Skeletal muscle tissue (tissue), 4 donors: ENCODE measurements around the gene B4GALT3. TPM values are rescaled to one million over a fixed set of nuclear protein-coding genes. Genes with fewer than 3 reads are reported as not detected.
A peak's percentile ranks its signal among the peaks of the same experiment; 100 is the strongest.

ENCODE experiments used
- H3K27ac ChIP-seq: one replicate; pipeline ENCODE4 v1.7.0; 2013; ENCODE audit warnings: mild to moderate bottlenecking, low read depth, low read length, inconsistent platforms
- H3K27me3 ChIP-seq, 3 donors: one replicate each; pipeline ENCODE4 v1.7.0; 2013; ENCODE audit warnings: low read length in 3 of 3; ENCODE audit not compliant: control insufficient read depth in 3 of 3, insufficient read depth in 3 of 3
- H3K36me3 ChIP-seq, 3 donors: one replicate each; pipeline ENCODE4 v1.7.0; 2013; ENCODE audit warnings: low read length in 3 of 3; ENCODE audit not compliant: control insufficient read depth in 3 of 3, insufficient read depth in 3 of 3
- H3K4me1 ChIP-seq, 3 donors: one replicate each; pipeline ENCODE4 v1.7.0; 2013; ENCODE audit warnings: low read length in 3 of 3, mild to moderate bottlenecking in 3 of 3; ENCODE audit not compliant: control insufficient read depth in 3 of 3, insufficient read depth in 3 of 3
- H3K4me3 ChIP-seq, 3 donors: one replicate each; pipeline ENCODE4 v1.7.0; 2013; ENCODE audit warnings: low read length in 3 of 3
- H3K9ac ChIP-seq, 3 donors: one replicate each; pipeline ENCODE4 v1.7.0; 2013; ENCODE audit warnings: low read length in 3 of 3, mild to moderate bottlenecking in 3 of 3, moderate library complexity in 2 of 3, low read depth in 1 of 3
- H3K9me3 ChIP-seq, 3 donors: one replicate each; pipeline ENCODE4 v1.7.0; 2013; ENCODE audit warnings: low read length in 3 of 3; ENCODE audit not compliant: control insufficient read depth in 3 of 3
- total RNA-seq: library from RNA; depleted of rRNA; stranded (reverse); fragments of >200 nt; gene quantifications from one replicate; pipeline ENCODE4 v1.2.3, GENCODE V29; 2014
- donor health status: Osteomylitis.

B4GALT3 gene
- total RNA-seq, 1 donor from 2014 or later: 11.0 TPM

- H3K4me1 ChIP-seq: peaks cover 40 to 45% (median 43%) of the 10 kb centered on the region in 3 donors
- H3K27me3 ChIP-seq: no peaks in the 10 kb centered on the region
- H3K4me3 ChIP-seq: no peak overlapping the region
- no peak overlapping the region for H3K9ac ChIP-seq
- H3K9me3 ChIP-seq: no peaks in the 10 kb centered on the region
- H3K36me3 ChIP-seq: peaks cover 30 to 47% (median 36%) of the 10 kb centered on the region in 3 donors
- no peak overlapping the region for H3K27ac ChIP-seq
Observed at GRCh38 chr1:161163793-161164192, 13.5 kb downstream of the B4GALT3 start.

DNA sequence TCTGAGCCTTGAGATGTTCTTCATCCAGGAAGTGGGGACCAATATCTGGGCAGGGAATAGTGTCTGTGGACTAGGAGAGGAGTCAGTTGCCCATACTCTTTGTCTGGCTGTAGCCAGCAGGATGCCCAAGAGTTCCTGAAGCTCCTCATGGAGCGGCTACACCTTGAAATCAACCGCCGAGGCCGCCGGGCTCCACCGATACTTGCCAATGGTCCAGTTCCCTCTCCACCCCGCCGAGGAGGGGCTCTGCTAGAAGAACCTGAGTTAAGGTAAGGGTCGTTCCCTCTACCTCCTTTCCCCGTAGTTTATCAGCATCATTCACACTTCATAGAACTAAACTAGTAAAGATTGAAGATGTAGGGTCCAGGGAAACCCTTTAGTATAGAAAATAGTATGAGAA lies 14.5 kb downstream of the B4GALT3 start:
- H3K27me3 ChIP-seq: no peaks in the 10 kb centered on the region
- no peak overlapping the region for H3K4me3 ChIP-seq
- H3K9me3 ChIP-seq: no peaks in the 10 kb centered on the region
- H3K9ac ChIP-seq: no peak overlapping the region
- no peak overlapping the region for H3K27ac ChIP-seq
- H3K4me1 ChIP-seq: peaks cover 43 to 52% (median 46%) of the 10 kb centered on the region in 3 donors
- peaks cover 37 to 51% (median 39%) of the 10 kb centered on the region in 3 donors for H3K36me3 ChIP-seq

GRCh38 chr1:161162052-161162451 lies 15.3 kb downstream of the B4GALT3 start:
- Histone ChIP-seq H3K4me3 (no peak overlapping the region), H3K27me3 (no peaks in the 10 kb centered on the region), H3K9me3 (no peaks in the 10 kb centered on the region), H3K9ac (peak overlapping the region in 1 of 3 donors; percentile 33), H3K27ac (no peak overlapping the region), H3K4me1 (peaks cover 36 to 50% (median 41%) of the 10 kb centered on the region in 3 donors), H3K36me3 (peaks cover 40 to 54% (median 43%) of the 10 kb centered on the region in 3 donors)

DNA sequence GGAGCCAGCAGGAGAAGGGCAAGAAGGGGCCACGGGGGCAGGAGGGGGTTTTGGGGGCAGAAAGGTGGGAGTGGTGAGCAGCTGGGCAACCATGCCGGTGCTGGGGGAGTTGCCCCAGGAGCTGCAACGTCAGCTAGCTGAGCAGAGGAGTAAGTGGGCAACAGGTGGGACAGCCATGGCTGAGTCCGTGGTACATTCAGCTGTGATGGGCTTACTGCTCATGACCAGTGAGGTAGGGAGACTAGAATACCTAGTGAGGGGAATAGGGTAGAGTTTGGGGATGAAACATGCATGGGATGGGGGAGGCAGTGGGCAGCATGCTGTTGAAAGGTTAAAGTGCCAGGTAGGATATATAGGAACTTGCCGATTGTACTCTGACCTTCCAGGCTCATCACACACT lies 15.7 kb downstream of the B4GALT3 start:
- Histone ChIP-seq H3K27me3 (no peaks in the 10 kb centered on the region), H3K4me3 (no peak overlapping the region), H3K36me3 (peaks cover 43 to 58% (median 46%) of the 10 kb centered on the region in 3 donors), H3K27ac (no peak overlapping the region), H3K9ac (peak overlapping the region in 2 of 3 donors; percentile 8 to 33), H3K9me3 (no peaks in the 10 kb centered on the region), H3K4me1 (peaks cover 33 to 46% (median 37%) of the 10 kb centered on the region in 3 donors)

DNA sequence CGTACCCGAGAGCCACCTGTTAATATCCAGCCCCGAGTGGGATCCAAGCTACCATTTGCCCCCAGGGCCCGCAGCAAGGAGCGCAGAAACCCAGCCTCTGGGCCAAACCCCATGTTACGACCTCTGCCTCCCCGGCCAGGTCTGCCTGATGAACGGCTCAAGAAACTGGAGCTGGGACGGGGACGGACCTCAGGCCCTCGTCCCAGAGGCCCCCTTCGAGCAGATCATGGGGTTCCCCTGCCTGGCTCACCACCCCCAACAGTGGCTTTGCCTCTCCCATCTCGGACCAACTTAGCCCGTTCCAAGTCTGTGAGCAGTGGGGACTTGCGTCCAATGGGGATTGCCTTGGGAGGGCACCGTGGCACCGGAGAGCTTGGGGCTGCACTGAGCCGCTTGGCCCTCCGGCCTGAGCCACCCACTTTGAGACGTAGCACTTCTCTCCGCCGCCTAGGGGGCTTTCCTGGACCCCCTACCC lies 16.6 kb downstream of the B4GALT3 start:
- H3K27ac ChIP-seq: no peak overlapping the region
- H3K9ac ChIP-seq: peak overlapping the region in 1 of 3 donors; percentile 45
- H3K4me1 ChIP-seq: peaks cover 32 to 45% (median 33%) of the 10 kb centered on the region in 3 donors
- peaks cover 43 to 58% (median 46%) of the 10 kb centered on the region in 3 donors for H3K36me3 ChIP-seq
- no peaks in the 10 kb centered on the region for H3K9me3 ChIP-seq
- no peaks in the 10 kb centered on the region for H3K27me3 ChIP-seq
- peak overlapping the region in 1 of 3 donors; percentile 97 for H3K4me3 ChIP-seq

- peak overlapping the region; percentile 79 to 98 (median 97) for H3K4me3 ChIP-seq
- peaks cover 27 to 43% (median 29%) of the 10 kb centered on the region in 3 donors for H3K4me1 ChIP-seq
- H3K9me3 ChIP-seq: no peaks in the 10 kb centered on the region
- peaks cover 40 to 55% (median 46%) of the 10 kb centered on the region in 3 donors for H3K36me3 ChIP-seq
- H3K27me3 ChIP-seq: no peaks in the 10 kb centered on the region
- H3K9ac ChIP-seq: peak overlapping the region; percentile 80 to 93 (median 91)
- H3K27ac ChIP-seq: peak overlapping the region; percentile 79
Observed at GRCh38 chr1:161159913-161160243, 17.4 kb downstream of the B4GALT3 start.

GRCh38 chr1:161159087-161159912 lies 18.0 kb downstream of the B4GALT3 start, which contains the start of gene USP21:
Gene USP21 (plus strand): TSS chr1:161159500. CDS start chr1:161160641, 1,141 bp downstream.
- Histone ChIP-seq H3K4me3 (peak within 1 kb of the TSS; percentile 79 to 98 (median 97)), H3K4me1 (peaks cover 31 to 47% (median 35%) of the 10 kb centered on the region in 3 donors), H3K27me3 (no peaks in the 10 kb centered on the region), H3K9ac (peak within 1 kb of the TSS; percentile 91 to 93 (median 91)), H3K36me3 (peaks cover 38 to 51% (median 43%) of the 10 kb centered on the region in 3 donors), H3K27ac (peak within 1 kb of the TSS; percentile 79), H3K9me3 (no peaks in the 10 kb centered on the region)

DNA sequence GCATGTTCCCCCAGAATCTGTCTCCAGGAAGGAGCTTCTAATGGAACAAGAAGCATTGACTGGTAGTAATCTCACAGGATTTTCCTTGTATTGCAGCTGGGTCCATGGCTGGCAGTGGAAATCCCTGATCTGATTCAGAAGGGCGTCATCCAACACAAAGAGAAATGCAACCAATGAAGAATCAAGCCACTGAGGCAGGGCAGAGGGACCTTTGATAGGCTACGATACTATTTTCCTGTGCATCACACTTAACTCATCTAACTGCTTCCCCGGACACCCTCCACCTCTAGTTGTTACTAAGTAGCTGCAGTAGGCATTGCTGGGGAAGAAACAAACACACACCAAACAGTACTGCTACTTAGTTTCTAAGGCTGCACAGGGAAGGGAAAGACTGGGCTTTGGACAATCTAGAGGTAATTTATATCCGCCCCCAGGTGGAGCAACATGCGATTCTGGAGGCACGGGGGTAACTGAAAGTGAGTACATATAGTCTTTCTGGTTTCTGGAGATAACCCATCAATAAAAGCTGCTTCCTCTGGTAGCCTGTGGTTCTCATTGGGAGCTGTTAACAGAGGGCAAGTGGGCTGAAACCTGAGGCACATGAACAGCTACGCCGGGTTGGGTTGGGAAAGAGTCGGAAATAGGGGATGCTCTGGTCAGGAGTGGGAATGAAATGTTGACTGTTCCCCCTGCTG lies 18.8 kb downstream of the B4GALT3 start:
- Histone ChIP-seq H3K9me3 (no peaks in the 10 kb centered on the region), H3K36me3 (peaks cover 32 to 43% (median 39%) of the 10 kb centered on the region in 3 donors)

GRCh38 chr1:161157867-161158266 lies 19.4 kb downstream of the B4GALT3 start:
- H3K27ac ChIP-seq: no peak overlapping the region
- H3K4me1 ChIP-seq: peaks cover 33 to 49% (median 38%) of the 10 kb centered on the region in 3 donors
- no peaks in the 10 kb centered on the region for H3K27me3 ChIP-seq
- no peaks in the 10 kb centered on the region for H3K9me3 ChIP-seq
- peaks cover 26 to 37% (median 33%) of the 10 kb centered on the region in 3 donors for H3K36me3 ChIP-seq
- no peak overlapping the region for H3K4me3 ChIP-seq
- H3K9ac ChIP-seq: no peak overlapping the region

More for the DNA sequence above, 18.8 kb downstream of the B4GALT3 start:
- peaks cover 33 to 52% (median 36%) of the 10 kb centered on the region in 3 donors for H3K4me1 ChIP-seq
- peak overlapping the region; percentile 79 to 98 (median 97) for H3K4me3 ChIP-seq
- H3K27me3 ChIP-seq: no peaks in the 10 kb centered on the region
- H3K9ac ChIP-seq: peak overlapping the region; percentile 91 to 93 (median 91)
- H3K27ac ChIP-seq: peak overlapping the region; percentile 79
